GM19463 (cell line): ENCODE results near the gene USH1C.

Source experiments
- ATAC-seq: cut with Tn5 transposase; IDR thresholded peaks from one replicate; pipeline ENCODE4 v1.9.1; 2021; ENCODE audit warnings: mild to moderate bottlenecking, moderate library complexity; ENCODE audit not compliant: unreplicated experiment

The USH1C gene

DNA sequence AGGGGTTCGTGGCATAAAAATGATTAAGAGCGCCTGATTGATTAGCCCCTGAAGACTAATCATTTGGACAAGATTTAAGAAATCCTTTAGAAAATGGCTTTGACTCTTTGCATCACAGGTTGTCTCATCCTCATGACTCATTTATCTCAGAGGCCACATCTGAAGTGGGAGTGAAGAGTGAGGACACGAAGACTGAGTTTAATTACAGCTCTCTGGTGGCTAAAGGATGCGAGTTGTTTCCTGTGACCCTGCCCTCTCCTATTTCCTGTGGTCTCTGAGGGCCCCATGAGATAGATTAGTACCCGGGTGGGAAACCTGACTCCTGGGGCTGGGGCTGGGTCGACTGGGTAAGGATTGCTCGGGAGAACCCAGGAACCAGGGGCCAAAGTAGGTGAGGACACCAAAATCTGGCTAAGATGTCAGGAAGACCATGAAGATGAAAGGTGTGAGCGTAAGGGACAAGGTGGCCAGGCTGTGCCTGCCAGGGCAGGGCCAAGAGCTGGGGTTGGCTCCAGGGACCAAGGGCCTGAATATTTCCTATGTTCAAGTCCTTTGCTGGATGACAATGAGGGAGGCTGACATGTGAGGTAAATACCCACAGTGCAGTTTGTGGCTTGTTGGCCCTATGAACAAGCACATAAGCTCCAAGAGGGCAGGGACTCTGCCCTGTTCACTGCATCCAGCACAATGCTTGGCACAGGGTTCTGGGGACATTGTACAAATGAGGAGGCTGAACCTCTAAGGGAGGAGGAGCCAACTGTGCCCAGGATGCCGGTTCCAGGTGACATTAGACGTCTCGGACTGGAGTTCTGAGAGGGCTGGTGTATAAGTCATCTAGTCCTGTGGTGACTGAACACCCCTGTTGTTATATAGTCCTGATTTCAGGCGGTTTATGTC, 6.5 kb upstream of the USH1C start:
- ATAC-seq, result no peak

DNA sequence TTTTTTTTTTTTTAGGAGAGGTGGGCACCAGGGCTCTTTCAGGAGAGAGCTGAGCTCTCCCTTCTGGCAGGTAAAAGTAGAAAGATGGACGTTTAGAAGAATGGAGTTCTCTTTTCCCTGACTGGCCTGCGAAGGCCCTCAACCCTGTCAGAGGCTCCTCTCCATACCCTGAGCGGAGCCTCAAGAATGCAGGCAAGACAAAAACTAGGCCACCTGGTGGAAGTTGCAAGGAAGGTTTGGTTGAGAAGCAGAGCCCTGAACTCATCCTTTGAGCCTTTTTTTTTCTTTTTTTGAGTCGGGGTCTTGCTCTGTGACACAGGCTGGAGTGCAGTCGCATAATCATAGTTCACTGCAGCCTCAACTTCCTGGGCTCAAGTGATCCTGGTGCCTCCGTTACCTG, 4.2 kb upstream of the USH1C start:
- ATAC-seq, result no peak

DNA sequence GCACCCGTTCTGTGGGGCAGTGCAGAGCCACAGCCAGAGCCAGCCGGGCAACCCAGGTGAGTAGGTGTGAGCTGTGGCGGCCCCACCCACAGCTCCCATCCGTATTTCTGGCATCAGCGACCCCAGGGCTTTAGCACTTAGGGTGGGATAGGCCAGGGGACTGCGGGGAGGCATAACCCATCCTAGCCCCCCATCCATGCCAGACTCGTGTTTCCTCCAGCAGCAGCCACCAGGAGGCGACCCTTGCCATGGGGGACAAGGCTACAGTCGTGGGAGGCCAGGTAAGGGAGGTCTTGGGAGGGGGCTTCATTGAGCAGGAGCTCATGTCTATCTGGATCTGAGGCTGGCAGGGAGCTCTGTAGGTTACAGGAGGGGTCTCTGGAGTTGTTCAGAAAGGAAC, 3.7 kb upstream of the USH1C start:
- no peak for ATAC-seq

DNA sequence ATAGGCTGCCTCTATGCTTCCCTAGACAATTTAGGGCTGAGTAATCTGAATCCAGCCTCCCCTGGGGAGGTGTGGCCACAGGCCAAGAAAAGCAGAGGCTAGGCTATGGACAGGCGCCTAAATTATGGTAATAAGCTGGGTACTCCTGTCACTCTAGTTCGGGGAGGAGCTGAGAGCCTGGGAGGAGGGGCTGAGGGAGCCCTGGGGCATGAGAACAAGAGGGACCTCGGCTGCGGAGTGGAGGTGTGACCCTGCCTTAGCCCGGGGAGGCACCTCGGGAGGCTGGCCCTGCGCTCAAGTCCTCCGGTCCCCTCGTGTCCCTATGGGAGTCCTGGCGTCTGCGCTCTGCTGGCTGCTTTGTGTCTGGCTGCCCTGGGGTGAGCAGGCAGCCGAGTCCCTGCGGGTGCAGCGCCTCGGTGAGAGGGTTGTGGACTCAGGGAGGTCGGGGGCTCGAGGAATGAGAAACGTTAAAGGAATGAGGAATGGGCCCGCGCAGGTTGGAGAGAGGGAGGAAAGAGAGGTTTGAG, 2.9 kb upstream of the USH1C start, which contains the start of gene OTOG:
TSS of gene OTOG (plus strand) at position 209 of the 527 bp plus-strand sequence. CDS start at position 323, 114 bp downstream.
- ATAC-seq, result no peak

DNA sequence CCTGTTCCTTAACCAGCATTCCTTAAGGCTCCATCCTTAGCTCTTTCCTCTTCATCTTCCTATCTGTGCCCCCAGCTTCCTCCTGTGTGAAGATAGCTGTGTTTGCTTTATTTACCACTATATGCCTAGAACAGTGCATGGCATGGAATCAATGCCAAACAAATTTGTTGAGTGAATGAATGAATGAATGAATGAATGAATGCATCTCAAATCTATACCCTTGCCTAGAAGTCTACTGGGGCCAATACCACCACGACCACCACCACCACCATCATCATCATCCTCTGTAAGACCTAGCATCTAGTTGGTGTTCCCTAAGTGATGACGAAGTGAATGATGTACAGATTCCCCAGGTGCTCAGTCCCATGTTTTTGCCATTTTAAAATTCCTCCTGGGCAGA, 2.0 kb upstream of the USH1C start:
- no peak for ATAC-seq

DNA sequence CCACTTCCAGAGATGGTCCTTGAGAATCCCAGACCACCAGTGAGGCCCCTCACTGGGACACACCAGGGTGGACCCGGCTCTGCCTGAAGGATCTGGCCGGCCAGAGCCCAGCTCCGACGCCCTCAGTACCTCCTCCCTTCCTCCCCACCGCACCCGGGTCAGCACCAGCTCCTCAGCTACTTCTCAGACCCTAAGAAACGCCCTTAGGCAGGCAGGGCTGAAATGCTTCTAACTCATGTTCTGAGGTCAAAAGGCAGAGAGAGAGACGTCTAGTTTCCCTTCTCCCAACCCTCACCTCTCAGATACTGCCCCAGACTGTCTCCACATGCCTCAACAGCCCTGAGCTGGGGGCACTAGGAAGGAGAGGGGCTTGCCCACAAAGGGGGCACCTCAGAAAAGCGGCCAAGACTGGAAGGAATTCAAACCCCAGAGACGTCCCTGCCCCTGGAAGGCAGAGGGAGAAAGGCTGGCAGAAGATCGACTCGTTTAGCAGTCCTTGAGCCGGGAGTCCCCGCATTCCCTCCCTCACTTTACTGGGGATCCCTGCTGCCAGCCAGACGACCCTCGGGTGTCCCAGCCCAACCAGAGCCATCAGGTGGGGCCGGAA, 539 bp downstream of the USH1C start:
- no peak for ATAC-seq

DNA sequence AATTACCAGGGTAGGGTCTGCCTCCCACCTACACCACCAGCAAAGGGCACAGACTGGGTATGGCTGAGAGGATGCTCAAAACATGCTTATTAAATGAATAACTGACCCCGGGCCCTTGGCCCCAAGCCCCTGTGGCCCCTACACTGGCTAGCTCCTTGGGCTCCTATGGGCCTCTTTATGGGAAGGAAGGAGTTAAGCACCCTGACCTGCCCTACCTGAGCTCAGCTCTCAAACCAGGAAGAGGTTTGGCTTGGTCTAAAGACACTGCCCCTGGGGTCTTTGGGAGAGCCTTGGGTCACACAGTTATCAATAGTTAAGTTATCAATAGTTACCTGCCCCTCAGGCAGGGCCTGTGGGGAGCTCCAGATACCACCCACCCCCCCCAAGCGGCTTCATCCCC, 1.2 kb downstream of the USH1C start:
- ATAC-seq, result no peak

DNA sequence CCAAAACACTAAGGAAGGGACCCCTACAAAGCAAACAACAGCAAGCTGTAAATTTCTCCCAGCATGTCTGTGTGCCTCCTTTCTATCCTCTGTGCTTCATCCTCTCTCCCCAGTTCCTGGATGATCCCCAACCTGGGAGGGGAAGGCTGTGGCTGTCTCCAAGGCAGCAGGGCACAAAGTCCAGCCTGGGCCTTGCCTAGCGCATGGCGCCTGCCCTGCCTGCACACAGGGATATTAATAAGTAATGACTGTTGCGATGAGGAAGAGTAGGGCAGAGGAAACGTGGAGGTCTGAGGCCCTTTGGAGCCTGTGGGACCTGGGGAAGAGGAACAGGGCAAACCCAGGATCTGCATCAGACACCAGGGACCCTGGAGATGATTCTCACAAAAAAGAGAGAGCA, 2.0 kb downstream of the USH1C start:
- no peak for ATAC-seq

DNA sequence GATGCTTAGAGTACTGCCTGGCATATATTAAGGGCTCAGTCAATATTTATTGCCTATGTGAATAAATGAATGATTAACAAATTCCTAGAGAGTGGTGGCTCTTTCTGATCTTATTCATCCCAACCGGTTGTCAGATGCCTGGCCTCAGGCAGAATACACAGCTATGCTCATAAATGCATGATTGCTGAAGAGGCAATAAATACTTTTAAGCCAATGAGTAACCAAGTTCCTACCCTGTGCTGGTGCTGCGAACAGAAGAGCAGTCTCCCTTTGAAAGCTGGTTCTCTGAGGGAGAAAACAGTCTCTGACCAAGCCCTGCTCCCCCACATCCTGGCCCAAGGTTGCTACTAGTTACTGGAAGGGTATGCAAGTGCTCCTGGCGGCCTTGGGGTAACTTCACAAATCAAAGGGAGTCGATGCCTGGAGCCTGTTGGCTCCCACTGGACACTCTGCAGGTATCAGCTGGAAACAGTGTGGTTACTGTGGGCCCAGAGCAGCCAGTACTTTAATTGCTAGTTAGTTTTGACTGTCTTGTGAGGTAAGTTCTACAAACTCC, 2.8 kb downstream of the USH1C start:
- no peak for ATAC-seq

DNA sequence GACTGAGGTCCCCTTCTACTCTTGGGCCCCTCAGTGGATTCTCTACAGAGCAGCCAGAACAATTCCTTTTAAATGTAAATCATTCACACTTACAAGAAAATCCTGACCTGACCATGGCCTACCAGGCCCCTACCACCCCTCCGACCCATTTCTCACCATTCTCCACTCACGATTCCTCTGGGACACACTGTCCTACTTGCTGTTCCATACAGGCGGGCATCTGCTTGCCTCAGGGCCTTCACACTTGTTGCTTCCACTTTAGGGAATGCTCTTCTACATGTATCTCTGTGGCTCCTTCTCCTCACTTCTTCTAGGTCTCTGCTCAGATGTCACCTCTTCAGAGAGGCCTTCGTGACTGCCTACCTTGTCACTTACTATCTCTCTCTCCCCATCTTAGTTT, 3.4 kb downstream of the USH1C start:
- ATAC-seq, result no peak

DNA sequence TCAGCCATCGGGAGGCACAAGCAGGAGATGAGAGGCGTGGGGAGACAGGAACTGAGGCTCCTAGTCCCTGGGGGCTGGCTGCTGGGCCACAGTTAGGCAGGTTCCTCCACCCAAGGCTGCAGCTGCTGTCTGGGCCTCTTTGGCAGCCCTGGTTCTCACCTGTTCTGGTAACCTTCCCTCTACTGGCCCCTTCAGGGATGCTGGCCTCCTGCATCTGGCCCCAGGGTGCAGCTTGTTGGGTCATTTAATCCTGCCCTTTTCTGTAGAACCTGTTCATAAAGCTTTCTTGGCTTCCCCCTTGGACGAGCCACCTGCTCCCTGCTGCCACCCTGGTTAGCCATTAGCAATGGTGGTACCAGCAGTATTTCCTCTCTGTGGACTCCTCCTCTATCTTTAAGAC, 5.5 kb downstream of the USH1C start:
- no peak for ATAC-seq

DNA sequence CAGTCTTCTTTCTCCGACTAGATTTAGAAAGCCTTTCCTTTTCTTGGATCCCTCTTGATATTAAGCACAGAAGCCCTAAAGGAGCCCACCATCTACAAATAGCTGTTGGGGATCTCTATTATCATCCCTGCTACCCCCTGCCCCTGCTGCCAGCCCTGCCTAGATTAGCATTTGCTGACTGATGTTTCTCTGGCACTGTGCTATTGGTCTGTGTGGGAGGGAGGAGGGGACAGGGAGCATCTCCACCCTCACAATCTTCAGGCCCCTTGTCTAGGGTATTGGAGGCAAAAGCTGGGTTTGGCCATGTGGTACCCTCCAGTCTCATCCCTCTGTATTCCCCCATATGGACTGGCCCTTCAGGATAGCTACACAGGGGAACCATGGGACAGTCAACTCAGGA, 6.2 kb downstream of the USH1C start:
- ATAC-seq, result no peak

DNA sequence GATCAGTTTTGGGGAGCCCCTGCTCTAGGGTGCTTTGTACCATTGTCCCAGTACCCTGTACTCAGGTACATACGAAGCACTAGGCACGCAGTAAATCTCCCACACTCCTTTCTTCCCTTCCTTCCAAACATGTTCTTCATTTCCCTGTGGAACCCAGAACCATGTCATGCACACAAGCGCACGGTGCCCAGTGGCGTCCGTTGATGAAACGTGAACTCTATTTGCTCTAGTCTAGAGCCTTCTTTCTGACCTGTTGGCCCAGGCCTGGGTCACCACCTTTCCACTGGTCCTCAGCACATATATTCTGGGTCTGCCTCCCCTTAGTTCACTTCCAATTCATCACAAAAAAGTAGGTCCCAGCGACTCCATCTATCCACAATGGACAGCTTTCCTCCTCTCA, 7.0 kb downstream of the USH1C start:
- no peak for ATAC-seq

DNA sequence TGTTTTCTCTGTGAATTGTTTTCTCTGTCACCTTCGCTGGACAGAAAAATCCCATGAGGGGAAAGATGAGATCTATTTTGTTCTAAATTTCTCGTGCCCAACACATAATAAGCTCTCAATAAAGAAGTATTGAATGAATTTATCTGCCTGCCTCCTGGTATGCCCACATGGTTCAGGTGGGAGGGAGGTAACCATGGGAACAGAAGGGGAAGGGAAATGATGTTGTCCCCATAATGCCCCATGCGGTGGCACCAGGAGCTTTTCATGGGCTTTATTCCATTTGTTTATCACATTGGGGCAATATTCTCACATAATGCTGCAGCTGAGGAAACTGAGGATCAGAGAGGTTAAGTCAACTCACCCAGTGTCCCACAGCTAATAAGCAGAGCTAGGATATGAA, 8.7 kb downstream of the USH1C start:
- ATAC-seq, result no peak

DNA sequence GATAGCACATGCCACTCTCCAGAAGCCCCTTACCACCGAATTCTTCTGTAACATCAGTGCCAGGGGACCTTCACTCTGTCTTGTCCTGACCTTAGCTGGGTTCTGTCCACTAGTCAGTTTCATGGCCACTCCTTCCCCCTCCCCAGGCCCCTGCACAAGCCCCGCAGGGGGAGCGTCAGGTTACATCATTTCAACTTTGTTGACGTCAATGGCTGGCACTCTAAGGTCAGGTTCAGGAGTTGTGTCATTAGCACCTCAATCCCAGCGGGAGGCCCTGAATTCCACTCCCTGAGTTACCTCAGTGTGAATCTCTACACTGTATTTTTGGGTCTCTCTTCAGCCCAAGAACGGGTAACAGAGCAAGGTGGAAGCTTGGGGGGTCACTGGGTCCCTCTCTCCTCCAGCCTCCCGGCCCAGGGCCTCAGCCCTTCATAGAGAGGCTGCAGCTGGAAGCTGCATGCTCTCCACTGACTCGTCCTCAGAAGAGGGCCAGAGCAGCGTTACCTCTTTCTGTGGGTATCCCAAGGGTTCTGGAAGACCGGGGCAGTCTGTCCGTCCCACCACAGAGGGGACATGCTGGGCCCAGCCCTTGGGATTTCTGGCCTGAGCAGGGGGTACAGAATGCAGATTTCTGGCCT, 10.3 kb downstream of the USH1C start:
- ATAC-seq, result no peak

DNA sequence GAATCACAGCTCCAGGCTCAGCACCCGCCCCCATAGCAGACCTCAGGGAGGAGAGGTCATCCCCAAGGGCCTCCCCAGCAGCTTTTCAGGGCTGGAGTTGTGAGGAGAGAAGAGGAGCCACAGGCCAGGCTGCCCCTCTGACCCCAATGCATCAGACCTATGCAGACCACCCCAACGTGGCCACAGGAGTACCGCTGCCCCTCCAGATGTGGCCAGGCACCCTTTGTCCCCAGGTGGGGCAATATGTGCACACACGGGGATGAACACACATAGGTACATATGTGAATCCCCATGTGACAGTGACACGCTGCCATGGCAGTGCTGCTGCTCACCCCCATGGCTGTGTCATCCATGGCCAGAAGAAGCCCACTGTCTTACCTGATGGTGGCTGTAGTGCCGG, 10.9 kb downstream of the USH1C start:
- ATAC-seq, result no peak

DNA sequence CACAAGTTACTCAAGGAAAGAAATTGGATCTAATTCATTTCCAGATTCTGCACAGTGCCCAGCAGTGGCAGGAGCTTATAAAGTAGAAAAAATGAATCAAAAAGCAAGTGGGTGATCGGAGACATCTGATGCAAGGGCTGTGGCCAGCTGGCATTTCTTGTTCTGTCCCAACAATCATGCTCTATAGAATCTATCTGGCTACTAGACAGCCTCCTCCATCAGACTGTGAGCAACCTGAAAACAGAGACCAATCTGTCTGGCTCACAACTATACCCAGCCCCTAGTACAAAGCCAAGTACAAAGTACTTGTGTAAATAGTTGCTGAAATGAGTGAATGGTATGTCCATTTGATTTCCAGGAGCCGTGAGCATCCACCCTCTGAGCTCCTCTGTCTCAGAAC, 11.4 kb downstream of the USH1C start:
- ATAC-seq, result no peak

DNA sequence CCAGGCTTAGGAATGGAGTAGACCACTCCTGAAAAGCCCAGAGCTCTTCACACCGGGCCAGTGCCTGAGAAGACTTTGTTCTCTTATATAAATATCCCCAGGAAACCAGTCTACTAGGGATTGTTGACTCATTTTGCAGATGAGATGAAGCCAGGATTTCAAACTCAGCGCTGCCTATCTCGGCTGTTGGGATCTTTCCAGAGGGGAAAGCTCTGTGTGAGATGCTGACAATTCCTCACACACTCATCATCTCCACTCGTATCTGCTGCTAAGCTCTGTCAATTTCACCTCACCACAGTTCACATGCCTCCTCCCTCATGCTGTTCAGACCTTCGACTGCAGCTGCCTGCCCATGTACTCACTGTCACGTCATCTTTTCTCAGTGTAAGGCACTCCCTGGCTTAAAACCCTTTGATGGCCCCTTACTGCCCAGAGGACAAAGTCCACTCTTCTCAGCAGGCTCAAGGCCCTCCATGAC, 12.5 kb downstream of the USH1C start:
- ATAC-seq, result no peak

DNA sequence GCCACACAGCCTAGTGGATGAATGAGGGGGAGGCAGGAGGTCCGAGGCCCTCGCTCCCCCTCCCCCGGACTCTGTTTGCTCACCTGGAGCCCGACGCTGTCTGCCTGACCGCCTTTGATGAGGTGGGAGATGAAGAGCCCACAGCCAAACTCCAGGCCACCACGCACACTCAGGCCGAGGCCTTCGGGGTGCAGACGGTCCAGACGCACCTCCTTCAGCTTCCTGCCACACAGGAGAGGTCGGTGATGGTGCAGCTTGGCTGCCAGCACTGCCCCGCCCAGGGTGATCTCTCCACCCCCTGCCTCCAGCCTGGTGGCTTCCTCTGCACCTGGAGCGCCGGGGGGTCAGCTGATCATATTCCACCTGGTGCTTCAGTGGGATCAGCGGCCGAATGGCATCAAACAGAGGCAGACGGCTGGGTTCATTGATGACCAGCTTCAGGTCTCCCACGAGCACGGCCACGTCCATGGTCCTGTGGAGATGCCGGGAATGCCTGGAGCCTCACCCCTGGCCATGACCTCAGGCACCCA, 13.1 kb downstream of the USH1C start:
- no peak for ATAC-seq

DNA sequence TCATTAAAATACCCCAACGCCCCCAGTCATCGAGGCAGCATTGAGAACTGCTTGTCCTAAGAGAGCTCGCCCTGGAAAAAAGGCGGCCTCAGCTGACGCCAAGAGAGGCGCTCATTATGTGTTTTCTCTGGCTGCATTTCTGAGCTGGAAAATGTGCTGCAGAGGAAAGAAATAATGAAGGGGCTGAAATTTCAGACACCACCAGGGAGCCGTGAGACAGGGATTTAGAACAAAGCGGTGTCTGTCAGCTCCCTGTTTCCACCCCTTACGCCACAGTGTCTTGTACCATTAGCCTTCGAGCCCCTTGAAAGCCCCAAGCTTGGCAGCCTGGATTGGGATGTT, 14.4 kb downstream of the USH1C start:
- no peak for ATAC-seq
